ENCODE data around the gene HADH.

GRCh38 chr4:107988763-107989035 is 990 bp upstream of the HADH start:
- TF ChIP-seq CTCF (IDR thresholded peaks at IDR 0.05) (no peak), POLR2A (IDR thresholded peaks at IDR 0.05) (no peak)

All from lower leg skin (tissue), 3 donors.